Epithelial cell of esophagus (primary cell): ENCODE data around the gene CAMK1D.

Experiments
- DNase-seq: peaks from one replicate; pipeline ENCODE4 v3.0.0; 2010; ENCODE audit warnings: low read depth
- H3K4me3 ChIP-seq: 2 replicates; pipeline ENCODE4 v1.5.1; 2011; ENCODE audit warnings: mild to moderate bottlenecking, low read length, control low read depth
- CTCF ChIP-seq: IDR thresholded peaks from 2 replicates; pipeline ENCODE4 v1.5.1; 2011; ENCODE audit warnings: low read depth, mild to moderate bottlenecking, low read length, control low read depth, inconsistent platforms; ENCODE audit not compliant: insufficient read depth; ENCODE audit errors: missing control alignments

CAMK1D gene

GRCh38 chr10:12481924-12482323, 132.6 kb downstream of the CAMK1D start:
- DNase-seq = no peak
- no peak overlapping the region for H3K4me3 ChIP-seq
- no peak for TF ChIP-seq CTCF

GRCh38 chr10:12482587-12482986, 133.2 kb downstream of the CAMK1D start:
- TF ChIP-seq CTCF = no peak
- H3K4me3 ChIP-seq = no peak overlapping the region
- no peak for DNase-seq

- no peak for TF ChIP-seq CTCF
- H3K4me3 ChIP-seq = no peak overlapping the region
- no peak for DNase-seq
Observed at GRCh38 chr10:12484002-12484918, 134.9 kb downstream of the CAMK1D start.

GRCh38 chr10:12484941-12485805, 135.8 kb downstream of the CAMK1D start:
- no peak for DNase-seq
- H3K4me3 ChIP-seq = no peak overlapping the region

GRCh38 chr10:12487366-12487765, 138.0 kb downstream of the CAMK1D start:
- no peak for DNase-seq
- TF ChIP-seq CTCF = no peak

More at GRCh38 chr10:12484941-12485805, 135.8 kb downstream of the CAMK1D start:
- TF ChIP-seq CTCF = no peak

GRCh38 chr10:12488626-12489025, 139.3 kb downstream of the CAMK1D start:
- no peak overlapping the region for H3K4me3 ChIP-seq
- no peak for TF ChIP-seq CTCF
- no peak for DNase-seq

More at GRCh38 chr10:12487366-12487765, 138.0 kb downstream of the CAMK1D start:
- no peak overlapping the region for H3K4me3 ChIP-seq
